Measurements from ENCODE around the gene BHLHE23. TPM values are rescaled to one million over a fixed set of nuclear protein-coding genes. Genes with fewer than 3 reads are reported as not detected.

Gene BHLHE23
- total and polyA plus RNA-seq, 2 donors from 2014 or later = not detected

DNA sequence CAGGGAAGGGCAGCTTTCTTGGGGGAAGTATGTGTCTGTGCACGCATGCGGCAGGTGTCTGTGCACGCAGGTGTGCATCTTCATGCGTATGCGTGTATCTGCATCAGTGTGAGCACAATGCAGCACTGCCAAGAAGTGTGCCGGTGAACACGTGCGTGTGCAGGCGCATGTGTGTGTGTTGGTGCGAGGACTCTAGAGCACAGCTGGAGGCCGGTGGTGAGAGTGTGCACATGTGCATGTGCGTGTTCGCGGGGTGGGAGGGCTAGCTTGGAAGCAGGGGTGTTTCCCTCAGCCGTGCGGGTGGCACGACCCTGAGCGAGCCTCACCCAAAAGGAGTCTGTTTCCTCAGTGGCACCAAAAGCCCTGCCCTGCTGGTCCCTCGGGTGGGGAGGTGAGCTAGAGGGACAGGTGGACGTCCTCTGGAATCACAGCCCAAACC is 46.7 kb downstream of the BHLHE23 start:
- no peaks in the 10 kb centered on the region for H3K27me3 ChIP-seq (ENCODE audit: control insufficient read depth, insufficient read depth, low read length)
- DNase-seq (peak in 1 of 5 donors; percentile 58), FAIRE-seq (no peak)
- intact Hi-C loops (cut with DNase I) = no loop called here
- H3K4me1 ChIP-seq (ENCODE audit: control insufficient read depth in 2 of 3, insufficient read depth in 2 of 3, low read depth in 1 of 3, low read length in 3 of 3) = no peaks in the 10 kb centered on the region
- no peak overlapping the region for H3K4me3 ChIP-seq (ENCODE audit: low read length in 3 of 3)
- no peak overlapping the region for H3K27ac ChIP-seq (ENCODE audit: low read depth in 2 of 2, low read length in 2 of 2)
- TF ChIP-seq, protein P1, sequence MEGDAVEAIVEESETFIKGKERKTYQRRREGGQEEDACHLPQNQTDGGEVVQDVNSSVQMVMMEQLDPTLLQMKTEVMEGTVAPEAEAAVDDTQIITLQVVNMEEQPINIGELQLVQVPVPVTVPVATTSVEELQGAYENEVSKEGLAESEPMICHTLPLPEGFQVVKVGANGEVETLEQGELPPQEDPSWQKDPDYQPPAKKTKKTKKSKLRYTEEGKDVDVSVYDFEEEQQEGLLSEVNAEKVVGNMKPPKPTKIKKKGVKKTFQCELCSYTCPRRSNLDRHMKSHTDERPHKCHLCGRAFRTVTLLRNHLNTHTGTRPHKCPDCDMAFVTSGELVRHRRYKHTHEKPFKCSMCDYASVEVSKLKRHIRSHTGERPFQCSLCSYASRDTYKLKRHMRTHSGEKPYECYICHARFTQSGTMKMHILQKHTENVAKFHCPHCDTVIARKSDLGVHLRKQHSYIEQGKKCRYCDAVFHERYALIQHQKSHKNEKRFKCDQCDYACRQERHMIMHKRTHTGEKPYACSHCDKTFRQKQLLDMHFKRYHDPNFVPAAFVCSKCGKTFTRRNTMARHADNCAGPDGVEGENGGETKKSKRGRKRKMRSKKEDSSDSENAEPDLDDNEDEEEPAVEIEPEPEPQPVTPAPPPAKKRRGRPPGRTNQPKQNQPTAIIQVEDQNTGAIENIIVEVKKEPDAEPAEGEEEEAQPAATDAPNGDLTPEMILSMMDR (IDR thresholded peaks at IDR 0.05; ENCODE audit: borderline replicate concordance, extremely low read depth, insufficient read depth) = no peak
- no peaks in the 10 kb centered on the region for H3K9me3 ChIP-seq (ENCODE audit: control insufficient read depth in 2 of 3, insufficient read depth in 1 of 3, low read length in 3 of 3)
- no peaks in the 10 kb centered on the region for H3K36me3 ChIP-seq (ENCODE audit: control insufficient read depth in 2 of 3, insufficient read depth in 3 of 3, low read length in 3 of 3)
- no peak overlapping the region for H3K9ac ChIP-seq (ENCODE audit: low read length in 3 of 3)

DNA sequence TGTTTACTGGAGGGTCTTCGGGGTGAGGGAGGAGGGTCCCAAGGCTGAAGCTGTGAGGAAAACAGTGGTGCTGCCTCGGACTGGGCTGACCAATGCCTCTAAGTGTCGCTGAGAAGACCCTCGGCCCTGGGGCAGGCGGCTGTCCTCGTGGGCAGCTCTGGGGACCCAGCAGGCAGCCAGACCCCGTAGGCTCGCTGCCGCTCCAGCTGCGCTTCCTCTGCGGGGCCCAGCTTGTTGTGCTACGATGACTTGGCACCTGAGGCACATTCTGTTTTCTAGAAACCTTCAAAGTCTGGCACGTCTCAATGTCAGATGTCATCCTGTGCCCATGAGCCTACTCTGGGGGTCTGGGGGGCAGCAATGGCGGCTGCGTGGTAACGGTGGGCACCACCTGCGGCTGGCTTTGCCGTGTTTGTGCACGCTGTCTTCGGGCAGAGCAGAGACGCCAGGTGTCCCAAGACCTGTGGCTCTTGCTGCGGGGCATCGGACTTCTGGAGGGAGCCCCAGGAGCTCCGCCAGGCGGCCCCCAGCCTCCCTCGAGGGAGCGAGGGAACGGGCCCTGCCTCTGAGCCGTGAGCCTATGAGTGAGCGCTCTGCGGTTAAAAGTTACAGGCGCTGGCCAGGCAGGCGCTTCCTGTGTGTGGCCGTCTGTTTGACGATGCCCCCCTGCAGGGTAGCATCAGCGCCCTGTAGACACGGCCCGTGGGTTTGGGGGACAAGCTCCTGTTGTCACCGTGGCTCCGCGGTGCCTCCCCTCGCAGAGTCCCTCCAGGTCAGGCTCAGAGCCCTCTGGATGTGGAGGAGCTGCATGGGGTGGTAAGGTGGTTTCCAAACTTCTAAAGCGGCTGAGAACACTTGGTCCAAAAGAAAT is 47.4 kb downstream of the BHLHE23 start:
- intact Hi-C loops (cut with DNase I) = no loop called here
- Histone ChIP-seq H3K9me3 (ENCODE audit: control insufficient read depth in 2 of 3, insufficient read depth in 1 of 3, low read length in 3 of 3) (no peaks in the 10 kb centered on the region), H3K4me3 (ENCODE audit: low read length in 3 of 3) (no peak overlapping the region), H3K9ac (ENCODE audit: low read length in 3 of 3) (no peak overlapping the region), H3K36me3 (ENCODE audit: control insufficient read depth in 2 of 3, insufficient read depth in 3 of 3, low read length in 3 of 3) (no peaks in the 10 kb centered on the region), H3K4me1 (ENCODE audit: control insufficient read depth in 2 of 3, insufficient read depth in 2 of 3, low read depth in 1 of 3, low read length in 3 of 3) (peaks cover 0 to 4% (median 0%) of the 10 kb centered on the region in 3 donors), H3K27me3 (ENCODE audit: control insufficient read depth, insufficient read depth, low read length) (no peaks in the 10 kb centered on the region), H3K27ac (ENCODE audit: low read depth in 2 of 2, low read length in 2 of 2) (no peak overlapping the region)
- DNase-seq (peak in 1 of 5 donors; percentile 63), FAIRE-seq (no peak)
- TF ChIP-seq, protein P1 (IDR thresholded peaks at IDR 0.05; ENCODE audit: borderline replicate concordance, extremely low read depth, insufficient read depth) = no peak

DNA sequence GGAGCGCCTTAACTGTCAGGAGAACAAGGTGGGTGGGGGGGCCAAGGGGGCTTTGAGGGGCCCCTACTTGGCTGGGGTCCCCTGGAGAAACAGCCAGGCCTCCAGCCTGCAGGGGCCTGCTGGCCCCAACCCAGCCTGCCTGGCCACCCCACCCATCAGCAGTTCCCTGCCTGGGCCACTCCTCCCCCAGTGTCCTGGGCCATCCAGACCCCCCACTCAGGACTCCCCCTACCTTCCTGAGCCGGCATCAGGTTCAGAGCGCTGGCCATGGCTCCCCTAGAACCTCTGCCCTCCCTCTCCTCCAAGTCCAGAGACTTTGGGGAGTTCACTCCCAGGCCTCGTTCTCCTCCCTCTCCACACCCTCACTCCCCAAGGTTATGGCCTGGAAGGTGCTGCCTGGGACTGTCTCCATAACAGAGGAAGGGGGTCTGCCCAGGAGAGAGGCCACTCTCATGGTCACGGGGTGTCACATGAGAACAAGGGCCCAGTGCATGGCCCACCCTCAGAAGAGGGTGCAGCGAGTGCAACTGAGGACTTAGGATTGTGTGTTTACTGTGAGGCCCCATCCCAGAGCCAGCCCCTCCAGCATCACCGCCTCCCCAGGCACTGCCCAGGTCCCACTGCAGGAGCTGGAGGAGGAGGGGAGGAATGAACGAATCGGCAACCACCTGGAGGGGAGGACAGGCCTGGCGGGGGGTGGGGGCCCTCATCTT is 48.2 kb downstream of the BHLHE23 start:
- Histone ChIP-seq H3K4me1 (ENCODE audit: control insufficient read depth in 2 of 3, insufficient read depth in 2 of 3, low read depth in 1 of 3, low read length in 3 of 3) (peaks cover 0 to 7% (median 0%) of the 10 kb centered on the region in 3 donors), H3K4me3 (ENCODE audit: low read length in 3 of 3) (no peak overlapping the region), H3K36me3 (ENCODE audit: control insufficient read depth in 2 of 3, insufficient read depth in 3 of 3, low read length in 3 of 3) (no peaks in the 10 kb centered on the region), H3K9ac (ENCODE audit: low read length in 3 of 3) (no peak overlapping the region), H3K27ac (ENCODE audit: low read depth in 2 of 2, low read length in 2 of 2) (no peak overlapping the region), H3K27me3 (ENCODE audit: control insufficient read depth, insufficient read depth, low read length) (no peaks in the 10 kb centered on the region), H3K9me3 (ENCODE audit: control insufficient read depth in 2 of 3, insufficient read depth in 1 of 3, low read length in 3 of 3) (no peaks in the 10 kb centered on the region)
- intact Hi-C loops (cut with DNase I) = no loop called here
- TF ChIP-seq, protein P1 (IDR thresholded peaks at IDR 0.05; ENCODE audit: borderline replicate concordance, extremely low read depth, insufficient read depth) = no peak
- DNase-seq = peak in 1 of 5 donors; percentile 56
- FAIRE-seq = no peak

All from kidney (tissue), 14 donors.